Lung (tissue), 12 donors: Measurements from ENCODE around the gene LGALS4. TPM values are rescaled to one million over a fixed set of nuclear protein-coding genes. Genes with fewer than 3 reads are reported as not detected.

Experiments used
- ATAC-seq: fragments of 200-7000 bp; cut with Tn5 transposase; one replicate; pipeline ENCODE4 v1.9.1; 2020; ENCODE audit warnings: moderate number of reproducible peaks; ENCODE audit not compliant: insufficient read depth, low FRiP score
- DNase-seq, 3 donors: peaks; one replicate each; pipeline ENCODE4 v3.0.0-alpha.2; 2013 to 2017
- H3K27ac ChIP-seq, 2 donors: one replicate each; pipeline ENCODE4 v1.5.1; 2013; ENCODE audit warnings: mild to moderate bottlenecking in 2 of 2, moderate library complexity in 2 of 2, control low read depth in 1 of 2, inconsistent platforms in 1 of 2, low read depth in 1 of 2, low read length in 1 of 2
- H3K27me3 ChIP-seq, 3 donors: one replicate each; pipeline ENCODE4 v1.5.1; 2013; ENCODE audit warnings: low read length in 2 of 3; ENCODE audit not compliant: control insufficient read depth in 3 of 3, insufficient read depth in 3 of 3
- H3K36me3 ChIP-seq, 4 donors: one replicate each; pipeline ENCODE4 v1.5.1; 2013; ENCODE audit warnings: low read length in 4 of 4, mild to moderate bottlenecking in 1 of 4, moderate library complexity in 1 of 4; ENCODE audit not compliant: control insufficient read depth in 4 of 4, insufficient read depth in 4 of 4
- H3K4me1 ChIP-seq, 5 donors: one replicate each; pipeline ENCODE4 v1.5.1; 2013; ENCODE audit warnings: low read length in 5 of 5, mild to moderate bottlenecking in 2 of 5, moderate library complexity in 1 of 5; ENCODE audit not compliant: control insufficient read depth in 5 of 5, insufficient read depth in 5 of 5
- H3K4me3 ChIP-seq: one replicate; pipeline ENCODE4 v1.5.1; 2013; ENCODE audit warnings: mild to moderate bottlenecking, control low read depth, moderate library complexity
- H3K9ac ChIP-seq, 2 donors: one replicate each; pipeline ENCODE4 v1.5.1; 2013; ENCODE audit warnings: low read length in 2 of 2, control low read depth in 1 of 2; ENCODE audit not compliant: insufficient read depth in 1 of 2
- H3K9me3 ChIP-seq, 4 donors: one replicate each; pipeline ENCODE4 v1.5.1; 2013; ENCODE audit warnings: low read length in 3 of 4, mild to moderate bottlenecking in 1 of 4, moderate library complexity in 1 of 4; ENCODE audit not compliant: control insufficient read depth in 4 of 4, insufficient read depth in 3 of 4
- WGBS, 2 donors: extraction: QIAGEN DNeasy Blood & Tissue Kit; methylation state at CpG; one replicate each; pipeline ENCODE4 v1.1.7; 2013; 5-methylcytosine and 5-hydroxymethylcytosine counted together
- polyA plus RNA-seq, 2 donors: library from polyadenylated mRNA; stranded (reverse); fragments of 200-250 nt; gene quantifications; one replicate each; pipeline ENCODE4 v1.2.1, GENCODE V29; 2013
- total RNA-seq, 2 donors: library from RNA; depleted of rRNA in 1 of 2; stranded (reverse); fragments of >200 nt in 1 of 2; gene quantifications; one replicate each; pipeline ENCODE4 v1.2.1, GENCODE V29; 2014 to 2021
- TF ChIP-seq, protein P1 (sequence below): IDR thresholded peaks from 2 replicates; pipeline ENCODE4 v1.5.1; 2012; ENCODE audit warnings: mild to moderate bottlenecking; ENCODE audit errors: control extremely low read depth, extremely low read depth
- donor health status: control.
- donor health status: control.
- donor health status: Bipolar disorder and iron deficiency.
- donor health status: healthy.
- donor health status: DM: yes; HTN: yes; CAD: no.

Gene LGALS4
- total and polyA plus RNA-seq, 4 donors, result 0.39 to 4.1 (median 2.6) TPM

DNA sequence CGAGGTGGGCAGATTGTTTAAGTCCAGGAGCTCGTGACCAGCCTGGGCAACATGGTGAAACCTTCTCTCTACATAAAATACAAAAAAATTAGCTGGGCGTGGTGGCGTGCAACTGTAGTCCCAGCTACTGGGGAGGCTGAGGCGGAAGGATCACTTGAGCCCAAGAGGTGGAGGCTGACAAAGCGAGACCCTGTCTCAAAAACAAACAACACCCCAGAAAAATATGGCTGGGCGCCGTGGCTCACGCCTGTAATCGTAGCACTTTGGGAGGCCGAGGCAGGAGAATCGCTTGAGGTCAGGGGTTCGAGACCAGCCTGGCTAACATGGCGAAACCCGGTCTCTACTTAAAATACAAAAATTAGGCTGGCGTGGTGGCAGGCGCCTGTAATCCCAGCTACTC lies 40.5 kb upstream of the LGALS4 start:
- DNase-seq (no peak), ATAC-seq (no peak)
- 89 to 93% methylated on average over 17 of the region's 17 CpGs for WGBS, 2 donors
- TF ChIP-seq, protein P1, sequence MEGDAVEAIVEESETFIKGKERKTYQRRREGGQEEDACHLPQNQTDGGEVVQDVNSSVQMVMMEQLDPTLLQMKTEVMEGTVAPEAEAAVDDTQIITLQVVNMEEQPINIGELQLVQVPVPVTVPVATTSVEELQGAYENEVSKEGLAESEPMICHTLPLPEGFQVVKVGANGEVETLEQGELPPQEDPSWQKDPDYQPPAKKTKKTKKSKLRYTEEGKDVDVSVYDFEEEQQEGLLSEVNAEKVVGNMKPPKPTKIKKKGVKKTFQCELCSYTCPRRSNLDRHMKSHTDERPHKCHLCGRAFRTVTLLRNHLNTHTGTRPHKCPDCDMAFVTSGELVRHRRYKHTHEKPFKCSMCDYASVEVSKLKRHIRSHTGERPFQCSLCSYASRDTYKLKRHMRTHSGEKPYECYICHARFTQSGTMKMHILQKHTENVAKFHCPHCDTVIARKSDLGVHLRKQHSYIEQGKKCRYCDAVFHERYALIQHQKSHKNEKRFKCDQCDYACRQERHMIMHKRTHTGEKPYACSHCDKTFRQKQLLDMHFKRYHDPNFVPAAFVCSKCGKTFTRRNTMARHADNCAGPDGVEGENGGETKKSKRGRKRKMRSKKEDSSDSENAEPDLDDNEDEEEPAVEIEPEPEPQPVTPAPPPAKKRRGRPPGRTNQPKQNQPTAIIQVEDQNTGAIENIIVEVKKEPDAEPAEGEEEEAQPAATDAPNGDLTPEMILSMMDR, result no peak
- Histone ChIP-seq H3K27me3 (no peaks in the 10 kb centered on the region), H3K36me3 (peaks cover 0 to 7% (median under 1%) of the 10 kb centered on the region in 4 donors), H3K4me3 (no peak overlapping the region), H3K4me1 (peaks cover 0 to 23% (median 5%) of the 10 kb centered on the region in 5 donors), H3K9me3 (no peaks in the 10 kb centered on the region), H3K9ac (peak overlapping the region in 1 of 2 donors; percentile 56), H3K27ac (no peak overlapping the region)

DNA sequence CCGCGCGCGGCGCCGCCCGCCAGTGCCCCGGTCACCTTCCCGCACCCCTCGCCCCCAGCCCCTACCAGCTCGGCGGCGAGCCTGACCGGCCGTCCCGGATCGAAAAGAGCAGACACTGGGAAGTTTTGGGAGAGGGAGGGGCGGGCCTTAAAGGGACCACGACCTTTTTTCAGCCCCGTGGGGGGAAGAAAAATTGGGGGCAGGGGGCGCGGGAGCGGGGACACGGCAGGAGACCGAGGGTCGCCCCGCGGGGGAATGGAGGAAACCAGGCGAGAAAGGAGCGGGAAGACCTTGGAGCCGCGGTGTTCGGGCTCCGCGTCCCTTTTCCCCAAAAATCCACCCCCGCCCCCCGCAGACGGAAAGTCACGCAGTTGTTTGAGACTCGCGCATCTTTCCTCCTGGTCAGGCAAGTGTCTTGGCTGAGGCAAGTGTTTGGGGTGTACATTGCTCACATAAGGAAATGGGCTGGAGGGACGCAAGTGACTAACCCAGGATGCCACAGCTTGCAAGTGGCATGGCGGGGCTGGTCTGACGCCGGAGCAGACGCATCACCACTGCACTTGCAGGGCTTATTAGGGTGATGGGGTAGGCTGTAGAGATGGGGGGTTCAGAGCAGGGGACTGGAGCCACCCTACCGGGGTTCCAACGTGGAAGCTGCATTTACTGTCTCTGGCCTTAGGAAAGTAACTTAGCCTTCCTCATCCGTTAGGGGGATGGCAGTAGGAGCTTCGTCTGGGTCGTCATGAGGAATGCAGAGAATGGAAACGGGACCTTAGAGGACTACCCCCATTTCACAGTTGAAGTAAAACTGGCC lies 39.7 kb upstream of the LGALS4 start:
- ATAC-seq, result no peak

DNA sequence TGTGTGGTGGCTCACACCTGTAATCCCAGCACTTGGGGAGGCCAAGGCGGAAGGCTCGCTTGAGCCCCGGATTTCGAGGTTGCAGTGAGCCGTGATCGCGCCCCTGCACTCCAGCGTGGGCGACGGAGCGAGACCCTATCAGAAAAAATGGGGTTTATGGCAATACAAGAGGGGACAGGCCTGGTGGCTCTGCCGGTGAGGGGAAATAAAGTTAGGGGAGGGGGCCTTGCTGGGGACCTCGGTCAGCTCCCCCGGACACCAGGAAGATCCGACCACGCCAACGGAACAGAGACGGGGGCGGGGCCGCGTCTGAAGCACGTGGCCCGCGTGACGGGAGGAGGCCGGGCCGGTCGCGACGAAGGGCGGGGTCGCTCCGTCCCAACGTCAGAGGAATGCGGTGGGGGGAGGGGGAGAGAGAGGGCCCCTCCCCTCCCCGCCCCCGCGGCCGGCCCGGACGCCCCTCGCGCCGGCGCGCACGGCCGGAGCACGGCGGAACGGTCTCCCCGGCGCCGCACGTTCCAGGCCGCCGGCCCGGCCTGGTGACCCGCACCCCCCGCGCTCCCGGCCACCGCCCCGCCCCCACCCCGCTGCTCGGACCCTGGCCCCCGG lies 39.0 kb upstream of the LGALS4 start:
- no peaks in the 10 kb centered on the region for H3K27me3 ChIP-seq
- H3K4me3 ChIP-seq, result peak overlapping the region; percentile 62
- peak; percentile 21 for ATAC-seq
- TF ChIP-seq, protein P1, result no peak
- DNase-seq, result peak; percentile 95 to 97 (median 96)
- no peaks in the 10 kb centered on the region for H3K9me3 ChIP-seq
- H3K27ac ChIP-seq, result peak overlapping the region; percentile 97 to 98
- WGBS, 2 donors, result 0 to 1% methylated on average over 25 to 65 of the region's 67 CpGs
- H3K9ac ChIP-seq, result peak overlapping the region; percentile 39 to 98
- H3K4me1 ChIP-seq, result peaks cover 4 to 33% (median 9%) of the 10 kb centered on the region in 5 donors
- peaks cover 7 to 14% (median 9%) of the 10 kb centered on the region in 4 donors for H3K36me3 ChIP-seq

More for the DNA sequence above, 39.7 kb upstream of the LGALS4 start:
- H3K9ac ChIP-seq, result peak overlapping the region; percentile 56 to 65
- TF ChIP-seq, protein P1, result no peak
- no peaks in the 10 kb centered on the region for H3K27me3 ChIP-seq
- H3K27ac ChIP-seq, result peak overlapping the region; percentile 95 to 97
- peaks cover 4 to 31% (median 9%) of the 10 kb centered on the region in 5 donors for H3K4me1 ChIP-seq
- peak overlapping the region; percentile 47 for H3K4me3 ChIP-seq
- no peaks in the 10 kb centered on the region for H3K9me3 ChIP-seq
- 1 to 2% methylated on average over 46 to 52 of the region's 52 CpGs for WGBS, 2 donors
- peak; percentile 61 to 73 (median 65) for DNase-seq
- H3K36me3 ChIP-seq, result peaks cover 0 to 8% (median 3%) of the 10 kb centered on the region in 4 donors
